Dermis blood vessel endothelial cell (primary cell): ENCODE results near the gene RIPK4. TPM values are rescaled to one million over a fixed set of nuclear protein-coding genes. Genes with fewer than 3 reads are reported as not detected.

Experiments used
- DNase-seq: peaks from one replicate; pipeline ENCODE4 v3.0.0; 2010
- total RNA-seq: library from RNA; depleted of rRNA; stranded (reverse); fragments of >200 nt; gene quantifications from 2 replicates; pipeline ENCODE4 v1.2.3, GENCODE V29; 2014

The RIPK4 gene
- total RNA-seq, 1 donor from 2014 or later: 0.51 TPM

DNA sequence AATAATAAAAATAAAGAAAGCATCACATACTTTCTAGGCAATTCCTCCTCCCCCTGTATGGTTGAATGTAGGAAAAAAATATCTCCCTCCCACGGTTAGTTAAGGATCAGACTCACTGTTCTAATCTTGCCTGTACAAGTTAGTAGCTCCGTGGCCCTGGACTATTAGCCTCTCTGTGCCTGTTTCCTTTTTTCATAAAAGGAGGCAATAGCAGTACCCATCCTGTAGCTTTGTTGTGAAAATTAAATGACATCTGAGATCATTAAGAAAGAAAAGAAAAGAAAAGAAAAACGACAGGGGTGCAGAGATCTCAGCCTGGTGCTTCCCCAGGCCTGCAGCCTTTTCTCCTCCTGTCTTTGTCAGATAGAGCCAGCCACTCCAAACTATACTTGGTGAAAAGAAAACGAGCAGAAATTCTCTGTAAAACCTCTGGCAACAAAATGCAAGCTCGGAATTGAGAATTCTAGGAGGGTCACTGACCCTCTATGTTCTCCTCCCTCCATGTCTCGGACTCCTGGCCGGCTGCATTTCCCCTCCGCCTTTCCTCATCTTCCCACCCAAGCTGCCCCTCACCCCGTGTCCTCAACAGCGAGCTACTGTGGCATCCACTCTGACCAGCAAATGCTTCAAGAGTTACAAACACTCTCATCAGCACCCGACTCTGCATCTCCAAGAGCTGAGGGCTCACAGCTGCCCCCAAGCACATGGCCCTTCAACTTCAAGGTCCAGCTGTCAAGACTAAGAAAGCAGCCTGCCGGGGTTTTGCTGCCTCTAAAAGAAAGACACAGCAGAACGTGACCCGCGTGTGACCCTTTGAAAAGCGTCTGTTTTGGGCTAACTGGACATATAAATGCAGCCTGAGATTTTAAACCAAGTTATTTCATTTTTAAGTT lies 13.6 kb downstream of the RIPK4 start:
- no peak for DNase-seq

DNA sequence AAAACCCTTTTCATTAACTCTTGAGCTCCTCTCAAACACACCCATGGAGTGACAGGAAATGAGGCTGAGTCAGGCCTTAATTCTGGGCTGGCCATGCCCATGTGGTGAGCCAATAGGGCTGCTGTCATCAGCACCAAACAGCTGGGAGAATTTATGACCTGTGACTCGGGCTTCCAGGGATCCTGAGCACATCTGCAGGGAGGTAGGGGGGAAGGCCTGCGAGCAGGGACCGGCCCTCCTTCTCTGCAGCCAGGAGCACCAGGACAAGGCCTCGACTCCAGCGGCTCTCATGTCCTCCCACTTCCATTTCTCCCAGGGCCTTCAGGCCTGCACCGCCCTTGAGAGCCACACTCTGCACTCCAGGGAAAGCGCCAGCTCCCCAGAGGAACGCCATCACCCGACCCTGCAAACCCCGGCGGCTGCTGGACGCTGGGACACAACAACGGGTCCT lies 14.6 kb downstream of the RIPK4 start:
- DNase-seq: no peak

DNA sequence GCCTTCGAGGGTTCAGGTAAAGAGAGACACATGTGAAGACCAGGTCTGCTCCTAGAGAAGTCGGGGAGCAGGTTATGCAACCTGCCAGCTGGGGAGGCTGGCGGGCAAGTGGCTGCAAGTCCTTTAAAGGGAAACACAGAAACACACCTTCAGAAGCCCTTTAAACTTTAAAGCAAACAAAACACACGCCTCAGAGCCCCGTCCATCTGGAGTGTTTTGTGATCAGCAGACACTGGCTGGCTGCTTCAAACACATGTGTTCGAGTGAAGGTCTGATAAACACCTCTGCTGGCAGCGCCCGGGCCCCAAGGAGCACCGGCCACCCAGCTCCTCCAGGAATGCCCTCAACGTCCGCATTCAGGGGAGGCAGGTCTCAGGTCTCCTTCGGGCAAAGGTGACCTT lies 15.2 kb downstream of the RIPK4 start:
- DNase-seq: no peak

DNA sequence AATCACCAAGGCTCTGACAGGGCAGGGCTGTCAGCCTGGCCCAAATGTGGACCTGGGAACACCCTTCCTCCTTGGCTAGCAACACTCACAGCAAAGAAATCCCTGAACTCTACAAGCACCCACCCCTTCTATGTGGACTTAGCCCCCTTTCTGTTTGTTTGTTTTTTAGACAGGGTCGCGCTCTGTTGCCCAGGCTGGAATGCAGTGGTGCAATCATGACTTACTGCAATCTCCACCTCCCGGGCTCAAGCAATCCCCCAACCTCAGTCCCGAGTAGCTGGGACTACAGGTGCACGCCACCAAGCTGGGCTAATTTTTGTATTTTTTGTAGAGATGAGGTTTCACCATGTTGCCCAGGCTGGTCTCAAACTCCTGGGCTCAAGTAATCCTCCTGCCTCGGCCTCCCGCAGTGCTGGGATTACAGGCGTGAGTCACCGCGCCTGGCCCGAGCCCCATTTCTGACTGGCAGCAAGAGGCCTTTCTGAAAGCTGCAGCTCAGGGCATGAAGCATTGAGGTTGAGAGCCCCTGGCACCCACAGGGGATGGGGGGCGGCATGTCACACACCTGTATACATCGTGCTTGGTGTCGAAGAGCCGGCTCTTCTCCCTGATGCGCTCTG lies 16.2 kb downstream of the RIPK4 start:
- DNase-seq: no peak

DNA sequence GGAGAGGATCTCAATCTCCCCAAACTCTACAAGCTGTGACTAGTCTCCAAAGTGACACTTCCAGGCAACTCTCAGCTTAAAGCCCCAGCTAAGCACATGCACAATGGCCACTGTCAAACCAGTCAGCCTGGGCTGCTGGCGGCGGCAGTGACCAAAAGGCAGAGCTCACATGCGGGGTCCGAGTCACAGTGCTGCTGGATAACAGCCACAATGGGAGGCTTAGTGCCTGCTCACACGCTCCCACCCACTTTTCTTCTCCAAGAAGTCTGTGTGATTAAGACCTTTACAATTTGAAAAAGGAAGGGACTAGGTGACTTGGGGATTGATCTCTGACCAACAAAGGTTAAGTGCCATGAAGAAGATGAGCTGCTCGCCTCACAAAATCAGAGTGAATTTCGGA lies 16.8 kb downstream of the RIPK4 start:
- no peak for DNase-seq

DNA sequence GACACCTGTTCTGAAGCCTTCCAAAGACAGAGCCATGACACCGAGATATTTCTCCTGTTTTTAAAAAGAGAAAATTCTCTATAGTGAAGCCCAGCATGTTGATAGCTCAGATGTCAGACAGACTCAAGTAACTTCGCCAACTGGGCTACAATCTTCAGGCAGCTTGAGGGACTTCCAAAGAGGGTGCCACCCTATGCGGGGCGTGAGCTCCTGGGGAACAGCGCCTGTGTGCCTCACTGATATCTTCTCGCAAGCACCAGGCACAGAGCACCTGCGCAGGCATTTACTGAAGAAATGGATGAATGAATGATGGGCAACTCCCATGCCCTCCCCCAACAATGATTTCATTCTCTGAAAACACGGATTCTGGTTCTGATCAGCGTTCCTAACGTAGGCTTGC lies 17.6 kb downstream of the RIPK4 start:
- DNase-seq: no peak

DNA sequence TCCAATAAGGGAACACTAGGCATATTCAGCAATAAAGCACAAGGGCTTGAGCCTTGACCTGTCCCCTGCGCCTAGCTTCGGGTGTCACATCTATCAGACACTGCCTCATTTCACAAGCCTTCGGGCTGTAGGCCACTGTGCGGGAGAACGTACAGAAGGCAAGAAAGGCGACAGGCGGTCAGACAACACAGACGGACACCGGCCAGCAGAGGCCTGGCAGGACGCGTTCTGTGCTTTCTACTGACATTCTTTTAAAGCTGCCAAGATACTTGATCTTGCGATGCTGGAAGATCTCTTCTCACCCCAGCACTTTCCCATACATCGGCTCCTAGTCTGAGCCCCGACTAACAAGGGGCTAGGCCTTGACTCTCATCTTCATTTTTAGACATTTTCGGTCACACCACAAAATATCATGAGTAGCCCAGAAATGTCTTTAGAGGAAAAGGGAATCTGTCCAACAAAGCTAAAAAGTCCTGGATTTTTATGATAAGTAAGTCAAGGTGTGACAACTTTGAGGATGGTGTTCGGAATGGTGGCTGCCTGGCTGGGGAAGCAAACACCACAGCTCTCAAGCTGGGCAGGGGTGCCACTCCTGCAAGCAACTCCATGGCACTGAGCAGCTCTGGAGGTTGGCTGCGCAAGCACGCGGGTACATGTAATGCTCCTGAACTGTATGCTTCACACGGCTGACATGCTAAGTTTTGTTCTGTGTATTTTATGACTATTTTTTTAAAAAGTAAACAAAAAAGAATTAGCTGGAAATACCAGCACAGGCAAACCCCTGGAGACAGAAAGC lies 18.7 kb downstream of the RIPK4 start:
- DNase-seq: no peak

DNA sequence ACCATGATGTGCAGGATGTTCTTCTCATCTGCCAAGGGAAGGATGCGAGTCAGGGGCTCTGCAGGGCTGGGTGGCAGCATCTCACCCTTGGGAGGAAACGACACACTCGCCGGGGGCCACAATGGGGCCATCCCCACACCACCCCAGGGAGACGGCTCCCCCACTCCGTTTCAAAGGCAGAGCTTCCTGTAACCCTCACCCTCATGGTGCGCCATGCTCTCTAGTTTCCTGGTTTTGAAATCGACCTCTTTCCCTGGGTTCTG lies 20.2 kb downstream of the RIPK4 start:
- no peak for DNase-seq

DNA sequence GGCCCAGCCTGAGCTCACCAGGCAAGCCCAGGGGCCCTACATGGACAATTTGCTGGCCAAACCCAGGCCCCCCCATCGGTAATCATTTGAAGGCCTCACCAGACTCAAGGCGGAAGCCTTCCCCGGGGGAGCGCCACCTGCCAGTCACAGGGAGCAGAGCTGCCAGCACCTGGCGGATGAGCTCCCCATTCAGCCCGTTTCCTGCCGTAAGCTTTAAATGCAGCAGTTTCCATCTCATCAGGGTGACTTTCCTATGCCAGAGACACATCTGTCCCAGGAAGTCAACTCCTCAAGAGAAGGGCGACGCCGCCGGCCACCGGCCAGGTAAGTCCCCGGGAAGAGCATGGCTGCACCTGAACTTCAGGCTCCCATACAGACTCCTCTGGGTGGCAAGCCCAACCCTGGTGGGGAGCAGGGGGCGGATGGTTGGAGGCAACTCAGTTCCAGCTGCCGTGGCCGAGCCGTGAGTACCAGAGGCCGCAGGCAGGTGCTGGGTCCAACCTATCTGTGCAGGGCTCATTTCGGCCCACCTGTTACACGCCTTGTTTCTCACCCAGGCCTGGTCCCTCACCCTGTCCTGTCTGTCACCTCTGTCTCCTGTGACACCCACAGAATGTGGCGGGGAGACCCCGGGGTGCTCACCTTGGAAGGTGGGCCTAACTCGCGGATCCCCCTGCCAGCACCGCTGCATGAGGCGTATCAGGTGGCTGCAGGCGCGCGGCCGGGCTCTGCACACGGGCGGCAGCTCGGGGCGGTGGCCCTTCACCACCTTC lies 20.7 kb downstream of the RIPK4 start:
- no peak for DNase-seq

DNA sequence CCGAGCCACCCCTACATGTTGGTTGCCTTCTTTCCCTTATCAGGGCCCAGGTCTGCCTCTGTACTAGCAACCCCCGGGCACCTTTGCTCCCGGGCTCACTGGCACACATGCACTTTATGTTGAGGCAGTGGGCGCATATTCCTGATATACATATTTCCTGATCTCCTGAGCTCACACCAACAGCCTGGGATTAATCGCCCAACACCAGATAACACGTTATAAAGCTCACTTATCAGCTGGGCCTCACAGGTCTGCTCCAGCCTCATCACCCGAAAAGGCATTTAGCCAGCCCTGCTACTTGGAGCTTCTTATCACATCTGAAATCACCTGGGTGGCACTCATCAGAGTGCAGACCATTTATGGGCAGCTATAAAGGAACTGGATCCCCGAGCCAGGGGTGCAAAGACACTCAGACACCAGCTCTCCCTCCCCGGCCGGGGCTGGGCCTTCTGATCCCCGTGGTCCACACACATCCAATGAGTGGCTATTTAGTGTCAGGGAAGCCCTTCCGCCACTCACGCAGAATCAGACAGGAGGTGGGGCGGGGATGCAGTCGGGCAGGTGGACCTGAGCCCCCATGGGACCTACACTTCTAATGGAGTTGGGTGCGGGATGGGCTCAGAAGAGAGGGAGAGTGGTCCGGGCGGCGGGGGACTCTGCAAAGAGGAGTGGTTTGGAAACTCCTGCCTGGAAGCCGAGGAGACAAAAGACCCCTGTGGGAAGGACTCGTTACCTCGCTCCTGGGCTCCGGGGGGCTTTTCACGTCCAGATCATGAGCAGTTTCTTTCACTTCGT lies 21.6 kb downstream of the RIPK4 start:
- no peak for DNase-seq

DNA sequence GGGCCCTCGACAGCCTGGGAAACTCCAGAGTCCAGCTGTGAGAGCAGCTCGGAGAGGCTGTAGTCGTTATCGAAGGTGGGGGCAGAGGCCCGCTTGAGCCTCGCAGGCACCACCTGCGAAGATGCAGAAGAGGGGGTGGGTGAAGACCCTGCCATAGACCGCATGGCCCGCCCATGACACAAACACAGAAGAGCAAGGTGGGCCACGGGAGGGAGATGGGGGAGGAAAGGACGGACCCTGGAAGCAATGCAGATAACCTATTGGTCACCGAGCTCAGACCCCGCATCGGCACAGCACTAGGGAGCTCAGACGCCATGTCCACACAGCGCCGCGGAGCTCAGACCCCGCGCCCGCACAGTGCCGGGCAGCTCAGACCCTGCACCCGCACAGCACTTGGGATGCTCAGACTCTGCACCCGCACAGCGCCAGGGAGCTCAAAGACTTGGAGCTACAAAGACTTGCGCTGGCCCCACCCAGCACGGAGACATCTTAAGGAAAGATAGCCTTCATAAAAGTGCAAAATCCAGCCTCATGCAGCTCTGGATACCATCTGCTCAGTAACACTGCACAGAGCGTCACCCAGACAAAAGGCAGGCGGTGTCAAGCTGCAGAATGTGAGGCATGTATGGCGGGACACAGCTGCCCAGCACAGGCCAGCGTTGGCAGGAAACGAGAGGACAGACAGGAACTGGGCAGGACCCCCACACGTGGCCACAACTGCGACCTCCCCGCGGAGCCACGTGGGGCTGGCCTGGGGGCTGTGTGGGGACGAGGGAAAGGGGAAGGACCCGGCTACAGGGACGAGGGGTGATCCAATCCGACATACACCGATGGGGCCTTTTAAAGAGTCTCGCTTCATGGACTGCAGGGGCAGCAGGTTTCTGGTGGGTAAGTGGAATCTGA lies 22.6 kb downstream of the RIPK4 start:
- DNase-seq: no peak

DNA sequence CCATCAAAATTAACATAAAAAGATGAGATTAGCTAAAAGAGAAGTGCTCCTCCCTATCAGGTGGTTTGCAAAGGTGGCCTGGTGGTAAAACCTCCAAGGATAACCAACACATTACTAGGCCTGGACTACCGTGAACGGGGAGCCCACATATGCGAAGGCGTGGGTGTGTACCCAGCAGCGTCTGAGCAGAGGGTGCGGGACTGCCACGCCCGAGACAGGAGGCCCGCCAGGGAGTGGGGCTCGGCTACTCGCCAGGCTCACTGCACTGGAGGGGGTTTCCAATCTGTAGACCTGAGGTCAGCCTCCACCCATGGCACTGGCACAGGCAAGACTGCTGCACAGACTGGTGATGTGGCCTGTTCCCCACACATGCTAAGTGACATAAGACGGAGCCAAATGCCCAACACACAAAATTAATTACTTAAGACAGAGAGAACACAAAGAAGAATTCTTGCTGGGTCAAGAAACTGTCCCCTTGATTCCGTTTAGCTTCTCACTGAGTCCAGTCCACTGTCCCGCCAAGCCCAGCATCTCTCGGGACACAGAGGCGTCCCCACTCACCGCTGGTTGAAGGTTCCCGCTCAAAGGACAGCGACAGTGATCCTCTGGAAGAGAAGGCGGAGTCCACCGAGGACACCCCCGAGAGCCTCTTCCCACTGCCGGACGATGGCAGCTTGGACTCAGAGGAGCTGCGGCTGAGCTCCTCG lies 23.4 kb downstream of the RIPK4 start:
- no peak for DNase-seq

DNA sequence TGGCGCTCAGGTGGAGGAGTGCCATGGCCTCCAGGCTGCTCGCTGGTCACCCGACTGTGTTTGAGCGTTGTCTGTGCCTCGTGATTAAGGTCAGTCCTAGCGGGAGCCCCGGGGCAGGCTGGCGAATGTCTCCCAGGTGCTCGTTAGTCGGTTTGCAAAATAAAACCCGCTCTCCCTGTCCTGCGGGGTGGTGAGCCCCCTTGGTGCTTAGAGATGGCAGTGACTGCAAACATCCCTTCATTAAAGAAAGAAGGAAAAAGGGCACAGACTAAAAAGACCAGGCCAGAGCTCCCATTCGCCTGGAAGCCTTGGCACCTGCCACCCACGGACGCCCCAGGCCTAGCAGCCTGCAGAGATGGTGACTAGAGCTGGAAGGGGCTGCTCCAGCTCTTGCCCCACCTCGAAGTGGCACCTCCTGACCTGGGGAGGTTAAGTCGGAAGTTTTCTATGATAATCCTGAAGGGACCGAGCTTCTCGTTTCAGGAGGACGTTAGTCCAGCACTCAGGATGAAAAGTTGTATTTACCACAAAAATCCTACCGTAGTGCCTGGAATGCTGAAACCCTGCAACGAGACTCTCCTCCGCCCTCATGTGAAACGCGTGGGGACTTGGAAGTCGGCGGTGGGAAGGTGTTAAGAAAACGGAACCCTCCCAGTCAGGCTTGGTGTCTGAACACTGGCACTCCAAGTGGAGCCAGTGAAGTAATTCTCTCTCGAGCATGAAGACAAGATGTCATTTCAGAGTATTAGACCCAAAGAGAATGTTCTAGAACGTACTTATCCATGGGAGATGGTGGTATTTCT lies 24.6 kb downstream of the RIPK4 start:
- DNase-seq: no peak

DNA sequence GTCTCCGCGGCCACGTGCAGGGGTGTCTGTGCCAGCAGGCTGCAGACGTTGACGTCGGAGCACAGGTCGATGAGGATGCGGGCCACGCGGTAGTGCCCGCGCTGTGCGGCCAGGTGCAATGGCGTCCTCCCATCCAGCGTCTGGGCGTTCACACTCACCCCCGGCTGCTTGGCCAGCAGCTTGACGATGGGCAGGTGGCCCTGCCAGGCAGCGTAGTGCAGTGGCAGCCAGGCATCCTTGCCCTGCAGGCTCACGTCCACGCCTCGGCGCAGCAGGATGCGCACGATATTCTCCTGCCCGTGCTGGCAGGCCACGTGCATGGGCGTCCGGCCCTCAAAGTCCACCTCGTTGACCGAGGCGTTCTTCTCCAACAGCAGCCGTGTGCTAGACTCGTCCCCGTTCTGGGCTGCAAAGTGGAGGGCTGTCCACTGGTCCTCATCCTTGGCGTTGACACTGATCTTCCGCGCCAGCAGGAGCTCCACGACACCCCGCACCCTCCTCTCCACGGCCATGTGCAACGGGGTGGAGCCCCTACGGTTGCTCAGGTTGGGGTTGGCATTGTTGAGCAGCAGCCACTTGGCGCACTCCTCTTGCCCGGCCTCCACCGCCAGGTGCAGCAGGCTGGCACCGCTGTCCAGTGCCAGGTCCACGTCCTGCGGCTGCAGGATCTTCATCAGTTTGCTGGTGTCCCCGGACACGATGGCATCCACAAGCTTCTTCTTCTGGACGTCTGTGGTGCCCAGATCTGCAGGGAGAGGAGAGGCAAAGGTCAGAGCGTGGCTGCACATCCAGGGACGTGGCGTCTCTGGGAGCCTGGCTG lies 25.4 kb downstream of the RIPK4 start:
- DNase-seq: no peak

DNA sequence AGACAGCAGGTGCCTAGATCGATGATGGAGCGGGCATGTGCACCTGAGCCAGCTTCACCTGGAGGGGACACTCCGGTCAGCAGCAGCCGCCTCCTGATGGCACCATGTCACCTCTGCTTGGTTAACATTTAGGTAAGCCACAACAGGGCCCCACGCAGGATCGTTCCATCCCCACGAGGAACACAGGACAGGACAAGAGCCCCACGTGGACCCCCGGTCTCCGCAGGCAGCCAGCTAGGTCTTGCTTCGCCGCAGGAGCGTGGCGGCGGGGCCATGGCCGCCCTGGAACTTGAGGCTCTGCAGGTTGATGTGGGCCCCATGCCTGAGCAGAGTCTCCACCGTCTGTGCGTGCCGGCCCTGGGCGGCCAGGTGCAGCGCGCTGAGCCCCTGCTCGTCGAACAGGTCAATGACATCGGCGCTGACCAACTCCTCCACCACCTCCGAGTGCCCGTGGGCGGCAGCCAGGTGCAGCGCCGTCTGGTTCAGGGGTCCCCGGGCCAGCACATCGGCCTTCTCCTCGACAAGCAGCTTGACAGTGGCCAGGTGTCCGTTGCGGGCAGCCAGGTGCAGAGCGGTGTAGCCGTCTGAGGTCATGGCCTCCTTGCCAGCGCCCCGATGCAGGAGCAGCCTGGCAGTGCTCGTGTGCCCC lies 26.1 kb downstream of the RIPK4 start:
- DNase-seq: no peak

DNA sequence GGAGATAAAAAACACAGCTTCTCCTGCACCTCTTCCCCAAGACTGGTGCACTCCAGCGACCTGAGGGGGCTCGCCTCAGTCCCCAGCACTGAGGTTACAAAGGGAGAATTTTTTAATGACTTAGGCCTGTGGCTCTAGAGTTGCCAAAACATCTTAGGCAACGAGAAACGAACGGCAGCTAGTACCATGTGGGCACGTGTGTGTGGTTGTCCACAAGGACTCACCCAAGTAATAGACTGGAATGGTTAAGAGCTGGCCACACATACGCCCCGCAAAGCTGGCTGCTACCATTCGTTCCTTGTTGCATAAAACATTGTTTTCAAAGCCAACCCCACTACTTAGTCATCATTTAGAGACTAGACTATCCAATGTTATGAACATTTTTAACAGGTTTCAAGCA lies 26.9 kb downstream of the RIPK4 start:
- no peak for DNase-seq

DNA sequence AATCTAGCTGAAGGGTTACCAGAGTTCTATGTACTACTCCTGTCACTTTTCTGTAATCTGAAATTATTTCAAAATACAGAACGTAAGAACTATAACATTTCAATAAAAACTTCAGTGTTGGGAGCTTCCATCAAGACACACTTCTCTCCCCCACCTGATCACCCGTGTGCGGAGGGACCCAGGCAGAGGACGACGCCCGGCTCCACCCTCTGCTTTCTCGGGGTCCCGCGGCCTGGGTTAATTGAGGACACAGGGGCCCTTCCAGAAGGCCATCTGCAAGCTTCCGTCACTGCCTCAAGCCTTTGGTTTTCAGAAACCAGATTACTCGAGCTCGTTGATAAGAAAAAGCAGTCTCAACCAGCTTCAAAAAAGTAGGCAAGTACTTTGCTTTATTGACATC lies 27.8 kb downstream of the RIPK4 start:
- no peak for DNase-seq
